Measurements from ENCODE around the gene FUT4.
"Not testable (repeated sequence)": the region's sequence is repeated elsewhere in the genome, so short reads cannot be mapped to it uniquely, and the experiment has no call there.

Gene FUT4

GRCh38 chr11:94568717-94569116 lies 25.0 kb downstream of the FUT4 start:
- no peak for DNase-seq

GRCh38 chr11:94572975-94573374 lies 29.3 kb downstream of the FUT4 start:
- not testable (repeated sequence) for DNase-seq

- DNase-seq: no peak
Observed at GRCh38 chr11:94574193-94574961, 30.7 kb downstream of the FUT4 start.

- DNase-seq: no peak
Observed at GRCh38 chr11:94576306-94576705, 32.6 kb downstream of the FUT4 start.

GRCh38 chr11:94577841-94578240 lies 34.1 kb downstream of the FUT4 start:
- no peak for DNase-seq

GRCh38 chr11:94581926-94582325 lies 38.2 kb downstream of the FUT4 start:
- no peak for DNase-seq

- DNase-seq: no peak
Observed at GRCh38 chr11:94583213-94583865, 39.6 kb downstream of the FUT4 start.

GRCh38 chr11:94583866-94584500 lies 40.3 kb downstream of the FUT4 start:
- DNase-seq: no peak

GRCh38 chr11:94584978-94585377 lies 41.3 kb downstream of the FUT4 start:
- DNase-seq: no peak

- DNase-seq: no peak
Observed at GRCh38 chr11:94585399-94585798, 41.7 kb downstream of the FUT4 start.

GRCh38 chr11:94586546-94586945 lies 42.8 kb downstream of the FUT4 start:
- no peak for DNase-seq

GRCh38 chr11:94586978-94587377 lies 43.3 kb downstream of the FUT4 start:
- DNase-seq: no peak

GRCh38 chr11:94588366-94588942 lies 44.7 kb downstream of the FUT4 start:
- no peak for DNase-seq

- DNase-seq: no peak
Observed at GRCh38 chr11:94590352-94591041, 46.8 kb downstream of the FUT4 start.

GRCh38 chr11:94593030-94593429 lies 49.3 kb downstream of the FUT4 start:
- DNase-seq: no peak

GRCh38 chr11:94595076-94595475 lies 51.4 kb downstream of the FUT4 start:
- DNase-seq: no peak

- DNase-seq: no peak
Observed at GRCh38 chr11:94597896-94598295, 54.2 kb downstream of the FUT4 start.

All from activated effector memory CD4-positive, alpha-beta T cell treated with anti-CD3 and anti-CD28 coated beads, Interleukin-2, amount 50 U/mL, for 16 hours (primary cell).